ENCODE measurements around the gene TRAPPC5.

DNA sequence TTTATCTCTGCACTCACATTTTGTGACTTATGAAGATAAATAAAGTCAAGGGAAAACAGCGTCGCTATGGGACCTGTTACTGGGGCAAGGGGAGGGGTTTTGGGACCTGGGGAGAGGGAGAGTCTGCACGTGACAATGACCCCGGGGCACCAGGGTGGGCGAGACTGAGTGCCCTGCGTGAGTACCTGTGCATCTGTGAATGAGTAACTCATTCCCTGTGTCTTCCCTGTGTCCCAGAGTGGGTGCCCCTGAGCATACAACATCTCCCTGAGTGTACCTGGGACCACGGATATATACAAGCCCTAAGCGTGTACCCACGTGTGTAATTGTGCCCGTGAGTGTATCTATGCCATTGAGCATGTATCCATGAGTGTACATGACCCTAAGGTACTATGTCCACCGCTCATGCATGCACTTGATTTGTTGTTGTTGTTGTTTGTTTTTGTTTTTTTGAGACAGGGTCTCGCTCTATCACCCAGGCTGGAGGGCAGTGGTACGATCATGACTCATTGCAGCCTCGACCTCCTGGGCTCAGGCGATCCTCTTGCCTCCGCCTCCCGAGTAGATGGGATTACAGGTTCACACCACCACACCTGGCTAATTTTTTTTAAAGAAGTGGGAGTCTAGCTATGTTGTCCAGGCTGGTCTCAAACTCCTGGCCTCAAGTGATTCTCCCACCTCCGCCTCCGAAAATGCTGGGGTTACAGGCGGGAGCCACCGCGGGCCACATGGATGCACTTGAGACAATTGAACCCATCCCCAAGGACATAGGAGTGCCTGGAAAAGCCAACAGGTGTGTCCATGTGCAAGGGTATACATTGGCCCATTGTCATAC, 645 bp upstream of the TRAPPC5 start:
- no peak for TF ChIP-seq POLR2A (IDR thresholded peaks at IDR 0.05)
- TF ChIP-seq POLR2AphosphoS5 (IDR thresholded peaks at IDR 0.05), result no peak

Data from suprapubic skin (tissue), 4 donors.